Measurements from ENCODE around the gene IL20RA. TPM values are rescaled to one million over a fixed set of nuclear protein-coding genes. Genes with fewer than 3 reads are reported as not detected.

The IL20RA gene
- total RNA-seq, 3 donors from 2014 or later (not counting 1 experiment from before 2014, with no cell fraction given) = not detected

GRCh38 chr6:137013031-137013430 lies 31.7 kb downstream of the IL20RA start:
- Histone ChIP-seq H3K9me3 (ENCODE audit: control insufficient read depth, insufficient read depth, low read length) (no peaks in the 10 kb centered on the region), H3K4me1 (ENCODE audit: control insufficient read depth, insufficient read depth, low read length) (no peaks in the 10 kb centered on the region), H3K36me3 (ENCODE audit: control insufficient read depth, insufficient read depth, low read length) (no peaks in the 10 kb centered on the region), H3K27me3 (ENCODE audit: control insufficient read depth, insufficient read depth, low read length) (peaks cover 46% of the 10 kb centered on the region), H3K4me3 (ENCODE audit: low read length) (no peak overlapping the region), H3K27ac (ENCODE audit: low read length) (no peak overlapping the region)
- H3K27me3 Mint-ChIP-seq (ENCODE audit: low read depth in 2 of 2) = peaks cover 56 to 93% of the 10 kb centered on the region in 2 donors
- H3K4me3 Mint-ChIP-seq = no peak overlapping the region
- no peak overlapping the region for H3K27ac Mint-ChIP-seq
- no peaks in the 10 kb centered on the region for H3K36me3 Mint-ChIP-seq
- H3K9me3 Mint-ChIP-seq = no peaks in the 10 kb centered on the region
- TF ChIP-seq CTCF (IDR thresholded peaks at IDR 0.05) = no peak
- 80% methylated on average over 1 of the region's 1 CpG for WGBS (ENCODE audit: insufficient coverage)
- no peak for ATAC-seq
- intact Hi-C loops (cut with micrococcal nuclease) = no loop called here
- DNase-seq = no peak
- no peaks in the 10 kb centered on the region for H3K4me1 Mint-ChIP-seq

- WGBS (ENCODE audit: insufficient coverage) = 82% methylated on average over 2 of the region's 2 CpGs
- intact Hi-C loops (cut with micrococcal nuclease) = no loop called here
- H3K4me3 ChIP-seq (ENCODE audit: low read length) = no peak overlapping the region
- no peak for DNase-seq
- H3K27me3 Mint-ChIP-seq (ENCODE audit: low read depth in 2 of 2) = peaks cover 54 to 91% of the 10 kb centered on the region in 2 donors
- no peak overlapping the region for H3K27ac Mint-ChIP-seq
- no peaks in the 10 kb centered on the region for H3K4me1 ChIP-seq (ENCODE audit: control insufficient read depth, insufficient read depth, low read length)
- H3K27me3 ChIP-seq (ENCODE audit: control insufficient read depth, insufficient read depth, low read length) = peaks cover 40% of the 10 kb centered on the region
- H3K4me1 Mint-ChIP-seq = no peaks in the 10 kb centered on the region
- H3K36me3 Mint-ChIP-seq = no peaks in the 10 kb centered on the region
- H3K36me3 ChIP-seq (ENCODE audit: control insufficient read depth, insufficient read depth, low read length) = no peaks in the 10 kb centered on the region
- H3K27ac ChIP-seq (ENCODE audit: low read length) = no peak overlapping the region
- H3K9me3 ChIP-seq (ENCODE audit: control insufficient read depth, insufficient read depth, low read length) = no peaks in the 10 kb centered on the region
- ATAC-seq = no peak
- TF ChIP-seq CTCF (IDR thresholded peaks at IDR 0.05) = no peak
- no peaks in the 10 kb centered on the region for H3K9me3 Mint-ChIP-seq
- no peak overlapping the region for H3K4me3 Mint-ChIP-seq
Observed at GRCh38 chr6:137011406-137011805, 33.4 kb downstream of the IL20RA start.

- Mint-ChIP-seq H3K4me1 (no peaks in the 10 kb centered on the region), H3K36me3 (no peaks in the 10 kb centered on the region), H3K27ac (no peak overlapping the region), H3K4me3 (no peak overlapping the region), H3K27me3 (ENCODE audit: low read depth in 2 of 2) (peaks cover 43 to 91% of the 10 kb centered on the region in 2 donors), H3K9me3 (no peaks in the 10 kb centered on the region)
- H3K27ac ChIP-seq (ENCODE audit: low read length) = no peak overlapping the region
- H3K4me1 ChIP-seq (ENCODE audit: control insufficient read depth, insufficient read depth, low read length) = no peaks in the 10 kb centered on the region
- DNase-seq = no peak
- no peak for TF ChIP-seq CTCF (IDR thresholded peaks at IDR 0.05)
- no peaks in the 10 kb centered on the region for H3K36me3 ChIP-seq (ENCODE audit: control insufficient read depth, insufficient read depth, low read length)
- peaks cover 32% of the 10 kb centered on the region for H3K27me3 ChIP-seq (ENCODE audit: control insufficient read depth, insufficient read depth, low read length)
- intact Hi-C loops (cut with micrococcal nuclease) = no loop called here
- no peak overlapping the region for H3K4me3 ChIP-seq (ENCODE audit: low read length)
- no peak for ATAC-seq
- no peaks in the 10 kb centered on the region for H3K9me3 ChIP-seq (ENCODE audit: control insufficient read depth, insufficient read depth, low read length)
- WGBS (ENCODE audit: insufficient coverage) = 93% methylated on average over 4 of the region's 4 CpGs
Observed at GRCh38 chr6:137010128-137010718, 34.5 kb downstream of the IL20RA start.

- no peak overlapping the region for H3K4me3 Mint-ChIP-seq
- Histone ChIP-seq H3K36me3 (ENCODE audit: control insufficient read depth, insufficient read depth, low read length) (no peaks in the 10 kb centered on the region), H3K27me3 (ENCODE audit: control insufficient read depth, insufficient read depth, low read length) (peaks cover 32% of the 10 kb centered on the region), H3K4me1 (ENCODE audit: control insufficient read depth, insufficient read depth, low read length) (no peaks in the 10 kb centered on the region), H3K9me3 (ENCODE audit: control insufficient read depth, insufficient read depth, low read length) (no peaks in the 10 kb centered on the region), H3K27ac (ENCODE audit: low read length) (no peak overlapping the region), H3K4me3 (ENCODE audit: low read length) (no peak overlapping the region)
- intact Hi-C loops (cut with micrococcal nuclease) = no loop called here
- H3K9me3 Mint-ChIP-seq = no peaks in the 10 kb centered on the region
- peaks cover 37 to 91% of the 10 kb centered on the region in 2 donors for H3K27me3 Mint-ChIP-seq (ENCODE audit: low read depth in 2 of 2)
- no peaks in the 10 kb centered on the region for H3K36me3 Mint-ChIP-seq
- H3K27ac Mint-ChIP-seq = no peak overlapping the region
- DNase-seq (no peak), ATAC-seq (no peak)
- WGBS (ENCODE audit: insufficient coverage) = 94% methylated on average over 9 of the region's 9 CpGs
- no peak for TF ChIP-seq CTCF (IDR thresholded peaks at IDR 0.05)
- H3K4me1 Mint-ChIP-seq = no peaks in the 10 kb centered on the region
Observed at GRCh38 chr6:137008204-137008603, 36.6 kb downstream of the IL20RA start.

Measured in natural killer cell (primary cell).